H9 (cell line): Measurements from ENCODE around the gene NET1. TPM values are rescaled to one million over a fixed set of nuclear protein-coding genes. Genes with fewer than 3 reads are reported as not detected.

ENCODE experiments used
- DNase-seq: peaks from one replicate; pipeline ENCODE4 v3.0.0-alpha.2; 2017
- H2AFZ ChIP-seq: one replicate; pipeline ENCODE4 v1.6.1; 2013; ENCODE audit warnings: mild to moderate bottlenecking, low read length, control low read depth, moderate library complexity
- H2AK5ac ChIP-seq: 2 replicates; pipeline ENCODE4 v1.6.1; 2013; ENCODE audit warnings: low read length, control low read depth, mixed read lengths; ENCODE audit not compliant: insufficient read length
- H2BK120ac ChIP-seq: one replicate; pipeline ENCODE4 v1.6.1; 2013; ENCODE audit warnings: low read depth, mild to moderate bottlenecking, low read length, control low read depth, inconsistent platforms; ENCODE audit not compliant: poor library complexity, severe bottlenecking
- H2BK12ac ChIP-seq: 2 replicates; pipeline ENCODE4 v1.6.1; 2013; ENCODE audit warnings: low read length, control low read depth, mixed read lengths, low read depth; ENCODE audit not compliant: insufficient read length
- H2BK15ac ChIP-seq: 2 replicates; pipeline ENCODE4 v1.6.1; 2013; ENCODE audit warnings: low read depth, low read length, control low read depth
- H2BK20ac ChIP-seq: one replicate; pipeline ENCODE4 v1.6.1; 2013; ENCODE audit warnings: low read depth, mild to moderate bottlenecking, low read length, control low read depth, inconsistent platforms; ENCODE audit not compliant: poor library complexity, severe bottlenecking
- H2BK5ac ChIP-seq: 2 replicates; pipeline ENCODE4 v1.6.1; 2013; ENCODE audit warnings: low read length, control low read depth, mixed read lengths; ENCODE audit not compliant: insufficient read length
- H3K14ac ChIP-seq: 2 replicates; pipeline ENCODE4 v1.6.1; 2013; ENCODE audit warnings: low read length, control low read depth; ENCODE audit not compliant: insufficient read depth
- H3K18ac ChIP-seq: 2 replicates; pipeline ENCODE4 v1.6.1; 2013; ENCODE audit warnings: low read depth, mild to moderate bottlenecking, mixed read lengths, low read length, control low read depth; ENCODE audit not compliant: insufficient read length
- H3K23ac ChIP-seq: 2 replicates; pipeline ENCODE4 v1.6.1; 2013; ENCODE audit warnings: low read length, control low read depth, mixed read lengths, low read depth; ENCODE audit not compliant: insufficient read length
- H3K23me2 ChIP-seq: 2 replicates; pipeline ENCODE4 v1.6.1; 2013; ENCODE audit warnings: low read depth, mild to moderate bottlenecking, mixed read lengths, low read length, control low read depth; ENCODE audit not compliant: insufficient read length, poor library complexity, severe bottlenecking
- H3K27ac ChIP-seq: 2 replicates; pipeline ENCODE4 v1.5.1; 2013; ENCODE audit warnings: low read length, control low read depth, mixed read lengths, low read depth; ENCODE audit not compliant: insufficient read length
- H3K27me3 ChIP-seq: 2 replicates; pipeline ENCODE4 v1.6.1; 2013; ENCODE audit warnings: low read length, control low read depth, inconsistent platforms; ENCODE audit not compliant: insufficient read depth
- H3K4ac ChIP-seq: 2 replicates; pipeline ENCODE4 v1.6.1; 2013; ENCODE audit warnings: low read depth, mild to moderate bottlenecking, control low read depth, inconsistent platforms, low read length, moderate library complexity
- H3K4me1 ChIP-seq: 2 replicates; pipeline ENCODE4 v1.6.1; 2013; ENCODE audit warnings: low read length, control low read depth, inconsistent platforms; ENCODE audit not compliant: insufficient read depth
- H3K4me2 ChIP-seq: 2 replicates; pipeline ENCODE4 v1.6.1; 2013; ENCODE audit warnings: low read length, control low read depth, mixed read lengths; ENCODE audit not compliant: insufficient read length, insufficient read depth
- H3K56ac ChIP-seq: 2 replicates; pipeline ENCODE4 v1.6.1; 2013; ENCODE audit warnings: low read depth, mild to moderate bottlenecking, mixed read lengths, low read length, control low read depth; ENCODE audit not compliant: insufficient read length
- H3K79me1 ChIP-seq: 2 replicates; pipeline ENCODE4 v1.6.1; 2013; ENCODE audit warnings: low read depth, mild to moderate bottlenecking, moderate library complexity, low read length, control low read depth, inconsistent platforms; ENCODE audit not compliant: insufficient read depth, poor library complexity, severe bottlenecking
- H3K79me2 ChIP-seq: 2 replicates; pipeline ENCODE4 v1.6.1; 2013; ENCODE audit warnings: low read length, control low read depth, inconsistent platforms; ENCODE audit not compliant: insufficient read depth
- H3K9ac ChIP-seq: 2 replicates; pipeline ENCODE4 v1.6.1; 2013; ENCODE audit warnings: low read length, control low read depth, mixed read lengths; ENCODE audit not compliant: insufficient read length; ENCODE audit errors: extremely low read depth
- H3K9me3 ChIP-seq: one replicate; pipeline ENCODE4 v1.6.1; 2013; ENCODE audit warnings: low read depth, low read length, inconsistent platforms; ENCODE audit not compliant: control insufficient read depth
- H3T11ph ChIP-seq: one replicate; pipeline ENCODE4 v1.6.1; 2013; ENCODE audit warnings: mild to moderate bottlenecking, low read length, control low read depth, inconsistent platforms
- H4K20me1 ChIP-seq: one replicate; pipeline ENCODE4 v1.6.1; 2013; ENCODE audit not compliant: control insufficient read depth, insufficient read length, insufficient read depth
- H4K5ac ChIP-seq: 2 replicates; pipeline ENCODE4 v1.6.1; 2013; ENCODE audit warnings: low read depth, mild to moderate bottlenecking, mixed read lengths, low read length, control low read depth; ENCODE audit not compliant: insufficient read length
- H4K8ac ChIP-seq: replicated peaks from 2 replicates; pipeline ENCODE4 v1.6.1; 2013; ENCODE audit warnings: low read length, control low read depth, mixed read lengths, low read depth; ENCODE audit not compliant: insufficient read length
- H4K91ac ChIP-seq: 2 replicates; pipeline ENCODE4 v1.6.1; 2013; ENCODE audit warnings: low read depth, mild to moderate bottlenecking, moderate library complexity, mixed read lengths, low read length, control low read depth; ENCODE audit not compliant: insufficient read length
- H3K27ac Mint-ChIP-seq, 3 experiments: 2 replicates in 2 of 3; 3 replicates in 1 of 3; pipeline ENCODE4 v1.8.0; 2020 to 2021; ENCODE audit warnings: mixed read lengths in 3 of 3, mild to moderate bottlenecking in 1 of 3, moderate library complexity in 1 of 3
- H3K27me3 Mint-ChIP-seq: 2 replicates; pipeline ENCODE4 v1.8.0; 2021; ENCODE audit warnings: low read depth, mild to moderate bottlenecking, moderate library complexity, mixed read lengths
- H3K36me3 Mint-ChIP-seq, 3 experiments: 2 replicates in 2 of 3; 3 replicates in 1 of 3; pipeline ENCODE4 v1.8.0; 2020 to 2021; ENCODE audit warnings: low read depth in 3 of 3, mixed read lengths in 3 of 3; ENCODE audit not compliant: insufficient read depth in 1 of 3
- H3K4me1 Mint-ChIP-seq, 2 experiments: 2 replicates each; pipeline ENCODE4 v1.8.0; 2020; ENCODE audit warnings: mixed read lengths in 2 of 2
- H3K4me3 Mint-ChIP-seq, 2 experiments: 2 replicates in 1 of 2; 3 replicates in 1 of 2; pipeline ENCODE4 v1.8.0; 2020 to 2021; ENCODE audit warnings: mild to moderate bottlenecking in 2 of 2, mixed read lengths in 2 of 2, moderate library complexity in 1 of 2
- H3K9me3 Mint-ChIP-seq, 2 experiments: 2 replicates in 1 of 2; 3 replicates in 1 of 2; pipeline ENCODE4 v1.8.0; 2020; ENCODE audit warnings: mild to moderate bottlenecking in 2 of 2, mixed read lengths in 2 of 2, moderate library complexity in 1 of 2
- CTCF ChIP-seq: fragments of 200-600 bp; sonication (generic); conservative IDR thresholded peaks from 3 replicates; pipeline ENCODE4 v1.8.0; 2021; ENCODE audit warnings: antibody characterized with exemption, mild to moderate bottlenecking
- WGBS: extraction: QIAGEN DNeasy Blood & Tissue Kit; methylation state at CpG from one replicate; pipeline ENCODE4 v1.1.7; 2013; ENCODE audit warnings: missing lambda C conversion rate, low lambda C conversion rate, mixed read lengths; ENCODE audit not compliant: insufficient read length; ENCODE audit errors: extremely low coverage; 5-methylcytosine and 5-hydroxymethylcytosine counted together
- total RNA-seq: library from RNA; stranded (reverse); gene quantifications from 2 replicates; pipeline ENCODE4 v1.2.1, GENCODE V29; 2021

Gene NET1
- total RNA-seq, 1 experiment from 2014 or later, result 50.6 TPM

GRCh38 chr10:5458949-5459747, 46.8 kb downstream of the NET1 start:
- peaks cover 4 to 18% of the 10 kb centered on the region in 2 experiments; a peak in 3 of 4 replicates for H3K4me1 Mint-ChIP-seq
- H4K20me1 ChIP-seq, result no peaks in the 10 kb centered on the region
- no peak overlapping the region for H2BK15ac ChIP-seq
- no peak overlapping the region for H4K91ac ChIP-seq
- no peak overlapping the region for H3K27ac Mint-ChIP-seq
- H4K8ac ChIP-seq, result no peak overlapping the region
- no peak overlapping the region for H3K4ac ChIP-seq
- H2BK12ac ChIP-seq, result no peak overlapping the region
- no peak overlapping the region for H3K56ac ChIP-seq
- no peaks in the 10 kb centered on the region for H3K9me3 ChIP-seq
- H3K79me1 ChIP-seq, result no peaks in the 10 kb centered on the region
- H3K4me3 Mint-ChIP-seq, result no peak overlapping the region
- no peak overlapping the region for H2BK120ac ChIP-seq
- WGBS, result no CpG with 5 or more reads among the region's 8 CpGs
- H3K23me2 ChIP-seq, result no peaks in the 10 kb centered on the region
- no peak overlapping the region for H3K23ac ChIP-seq
- TF ChIP-seq CTCF, result no peak
- no peak overlapping the region for H2AFZ ChIP-seq
- H2AK5ac ChIP-seq, result no peak overlapping the region
- no peak overlapping the region for H3K27ac ChIP-seq
- H3K4me2 ChIP-seq, result no peak overlapping the region
- H3K9me3 Mint-ChIP-seq, result peaks cover 6 to 27% of the 10 kb centered on the region in 2 experiments; a peak in 3 of 5 replicates
- H3K27me3 ChIP-seq, result no peaks in the 10 kb centered on the region
- no peak overlapping the region for H3K18ac ChIP-seq
- no peaks in the 10 kb centered on the region; the same call in 1 of the 2 replicates for H3K4me1 ChIP-seq
- peaks cover 2% of the 10 kb centered on the region for H3K27me3 Mint-ChIP-seq
- no peak overlapping the region for H2BK20ac ChIP-seq
- H3T11ph ChIP-seq, result no peak overlapping the region
- no peak overlapping the region for H3K9ac ChIP-seq
- H3K36me3 Mint-ChIP-seq, result peaks cover 53 to 92% (median 74%) of the 10 kb centered on the region in 3 experiments
- H3K14ac ChIP-seq, result no peak overlapping the region
- H4K5ac ChIP-seq, result no peak overlapping the region
- no peaks in the 10 kb centered on the region for H3K79me2 ChIP-seq
- no peak overlapping the region for H2BK5ac ChIP-seq
- DNase-seq, result no peak
